Liver (tissue), 9 donors: ENCODE measurements around the gene GRWD1. TPM values are rescaled to one million over a fixed set of nuclear protein-coding genes. Genes with fewer than 3 reads are reported as not detected.
"Not testable (repeated sequence)": the region's sequence is repeated elsewhere in the genome, so short reads cannot be mapped to it uniquely, and the experiment has no call there.

Experiments
- DNase-seq: peaks from one replicate; pipeline ENCODE4 v3.0.0-alpha.2; 2017; ENCODE audit warnings: low spot score
- H3K27ac ChIP-seq, 2 donors: one replicate each; pipeline ENCODE4 v1.7.0; 2013; ENCODE audit warnings: inconsistent platforms in 2 of 2, low read length in 2 of 2, control low read depth in 1 of 2, low read depth in 1 of 2, mild to moderate bottlenecking in 1 of 2
- H3K27me3 ChIP-seq, 4 donors: one replicate each; pipeline versions ENCODE4 v1.6.1 to v1.7.0; 2013; ENCODE audit warnings: low read length in 3 of 4, inconsistent platforms in 1 of 4, mild to moderate bottlenecking in 1 of 4, moderate library complexity in 1 of 4; ENCODE audit not compliant: control insufficient read depth in 4 of 4, insufficient read depth in 4 of 4
- H3K36me3 ChIP-seq, 4 donors: one replicate each; pipeline versions ENCODE4 v1.6.1 to v1.7.0; 2013; ENCODE audit warnings: low read length in 3 of 4, mild to moderate bottlenecking in 3 of 4, low read depth in 1 of 4, moderate library complexity in 1 of 4; ENCODE audit not compliant: control insufficient read depth in 4 of 4, insufficient read depth in 3 of 4
- H3K4me1 ChIP-seq, 4 donors: one replicate each; pipeline versions ENCODE4 v1.6.1 to v1.7.0; 2013; ENCODE audit warnings: low read length in 3 of 4, mild to moderate bottlenecking in 3 of 4, moderate library complexity in 1 of 4; ENCODE audit not compliant: control insufficient read depth in 4 of 4, insufficient read depth in 4 of 4
- H3K4me3 ChIP-seq, 3 donors: one replicate each; pipeline versions ENCODE4 v1.6.1 to v1.7.0; 2013; ENCODE audit warnings: low read length in 3 of 3, control low read depth in 1 of 3, low read depth in 1 of 3, mild to moderate bottlenecking in 1 of 3
- H3K9ac ChIP-seq, 2 donors: one replicate each; pipeline ENCODE4 v1.7.0; 2013; ENCODE audit warnings: low read length in 2 of 2, mild to moderate bottlenecking in 2 of 2, moderate library complexity in 2 of 2, control low read depth in 1 of 2, low read depth in 1 of 2
- H3K9me3 ChIP-seq, 4 donors: one replicate each; pipeline versions ENCODE4 v1.6.1 to v1.7.0; 2013; ENCODE audit warnings: low read length in 3 of 4; ENCODE audit not compliant: control insufficient read depth in 4 of 4
- ATF3 ChIP-seq: IDR thresholded peaks from 2 replicates; pipeline ENCODE4 v1.6.1; 2016; ENCODE audit warnings: antibody characterized with exemption
- EGR1 ChIP-seq, 2 donors: IDR thresholded peaks; 2 replicates each; pipeline ENCODE4 v1.6.1; 2016 to 2018; ENCODE audit warnings: antibody characterized with exemption in 2 of 2, low read depth in 2 of 2
- FOXA1 ChIP-seq: IDR thresholded peaks from 2 replicates; pipeline ENCODE4 v1.6.1; 2016; ENCODE audit warnings: antibody characterized with exemption
- FOXA2 ChIP-seq: IDR thresholded peaks from 2 replicates; pipeline ENCODE4 v1.6.1; 2016; ENCODE audit warnings: antibody characterized with exemption
- GABPA ChIP-seq, 2 donors: IDR thresholded peaks in 1 of 2; conservative IDR thresholded peaks in 1 of 2; 2 replicates each; pipeline ENCODE4 v1.6.1; 2016; ENCODE audit warnings: antibody characterized with exemption in 2 of 2, mild to moderate bottlenecking in 1 of 2, moderate library complexity in 1 of 2
- HNF4A ChIP-seq, 2 donors: conservative IDR thresholded peaks; 2 replicates each; pipeline ENCODE4 v1.6.1; 2016; ENCODE audit warnings: antibody characterized with exemption in 2 of 2, mild to moderate bottlenecking in 2 of 2
- HNF4G ChIP-seq: IDR thresholded peaks from 2 replicates; pipeline ENCODE4 v1.6.1; 2016; ENCODE audit warnings: antibody characterized with exemption
- JUND ChIP-seq, 2 donors: IDR thresholded peaks; 2 replicates each; pipeline ENCODE4 v1.6.1; 2016; ENCODE audit warnings: antibody characterized with exemption in 2 of 2
- MAX ChIP-seq: IDR thresholded peaks from 2 replicates; pipeline ENCODE4 v1.6.1; 2016; ENCODE audit warnings: antibody characterized with exemption
- RAD21 ChIP-seq, 2 donors: IDR thresholded peaks; 2 replicates each; pipeline ENCODE4 v1.6.1; 2016; ENCODE audit warnings: antibody characterized with exemption in 2 of 2, mild to moderate bottlenecking in 2 of 2
- REST ChIP-seq: IDR thresholded peaks from 2 replicates; pipeline ENCODE4 v1.6.1; 2016; ENCODE audit warnings: antibody characterized with exemption, mild to moderate bottlenecking
- RXRA ChIP-seq, 2 donors: IDR thresholded peaks; 2 replicates each; pipeline ENCODE4 v1.6.1; 2017 to 2018; ENCODE audit warnings: antibody characterized with exemption in 2 of 2, mild to moderate bottlenecking in 1 of 2
- SP1 ChIP-seq: IDR thresholded peaks from 2 replicates; pipeline ENCODE4 v1.6.1; 2018; ENCODE audit warnings: antibody characterized with exemption, mild to moderate bottlenecking
- YY1 ChIP-seq: IDR thresholded peaks from 2 replicates; pipeline ENCODE4 v1.6.1; 2016; ENCODE audit warnings: antibody characterized with exemption, mild to moderate bottlenecking
- ZBTB33 ChIP-seq: IDR thresholded peaks from 2 replicates; pipeline ENCODE4 v1.6.1; 2016; ENCODE audit warnings: antibody characterized with exemption
- WGBS: extraction: QIAGEN DNeasy Blood & Tissue Kit; methylation state at CpG from one replicate; pipeline ENCODE4 v1.1.7; 2013; 5-methylcytosine and 5-hydroxymethylcytosine counted together
- polyA plus RNA-seq, 2 donors: library from polyadenylated mRNA; stranded (reverse) in 1 of 2; unstranded in 1 of 2; fragments of 200-250 nt in 1 of 2; fragments of >200 nt in 1 of 2; fragmentation: Nextera tagmentation in 1 of 2; extraction: Ambion mirVana in 1 of 2; gene quantifications; one replicate each; pipeline versions ENCODE4 v1.2.1 to v1.2.3, GENCODE V29; 2013 to 2015
- total RNA-seq, 2 donors: library from RNA; depleted of rRNA; stranded (reverse); fragments of >200 nt; gene quantifications; one replicate each; pipeline ENCODE4 v1.2.3, GENCODE V29; 2014
- donor health status: healthy.
- donor health status: healthy.
- donor health status: healthy.
- donor health status: healthy.
- donor health status: healthy.

The GRWD1 gene
- total and polyA plus RNA-seq, 4 donors = 7.1 to 31.7 (median 15.3) TPM

- Histone ChIP-seq H3K9ac (no peak overlapping the region), H3K36me3 (no peaks in the 10 kb centered on the region), H3K27ac (no peak overlapping the region), H3K4me1 (peaks cover 0 to 12% (median 6%) of the 10 kb centered on the region in 4 donors), H3K9me3 (no peaks in the 10 kb centered on the region), H3K4me3 (no peak overlapping the region), H3K27me3 (no peaks in the 10 kb centered on the region)
- no peak for DNase-seq
- 80% methylated on average over 37 of the region's 37 CpGs for WGBS
- TF ChIP-seq HNF4G (no peak), ZBTB33 (no peak), YY1 (no peak), MAX (no peak), GABPA (IDR thresholded peaks at IDR 0.05 in 1 of 2, conservative IDR thresholded peaks at IDR 0.05 in 1 of 2) (no peak), SP1 (no peak), EGR1 (IDR thresholded peaks at IDR 0.05; ENCODE audit: low read depth in 2 of 2) (no peak), FOXA2 (no peak), HNF4A (conservative IDR thresholded peaks at IDR 0.05) (no peak), RAD21 (IDR thresholded peaks at IDR 0.05) (no peak), REST (no peak), ATF3 (no peak), JUND (IDR thresholded peaks at IDR 0.05) (no peak), RXRA (IDR thresholded peaks at IDR 0.05) (no peak), FOXA1 (no peak)
Measured at GRCh38 chr19:48484931-48485612, 39.3 kb downstream of the GRWD1 start.

GRCh38 chr19:48486706-48487105, 40.9 kb downstream of the GRWD1 start:
- H3K27ac ChIP-seq, H3K4me3 ChIP-seq, H3K4me1 ChIP-seq, H3K36me3 ChIP-seq, H3K27me3 ChIP-seq, H3K9me3 ChIP-seq, DNase-seq, H3K9ac ChIP-seq: not testable (repeated sequence)
- 60% methylated on average over 10 of the region's 10 CpGs for WGBS
